ENCODE results near the gene AKR1E2.
"Not testable (repeated sequence)": the region's sequence is repeated elsewhere in the genome, so short reads cannot be mapped to it uniquely, and the experiment has no call there.

AKR1E2 gene

GRCh38 chr10:4802711-4803487 lies 23.1 kb upstream of the AKR1E2 start:
- Mint-ChIP-seq H3K9me3 (no peaks in the 10 kb centered on the region), H3K36me3 (ENCODE audit: insufficient read depth) (peaks cover 2% of the 10 kb centered on the region), H3K27me3 (peaks cover 30 to 36% of the 10 kb centered on the region in 2 donors), H3K4me3 (no peak overlapping the region), H3K27ac (no peak overlapping the region), H3K4me1 (ENCODE audit: low read depth in 2 of 2) (no peaks in the 10 kb centered on the region)
- DNase-seq (no peak), ATAC-seq (replicated peaks) (no peak)

GRCh38 chr10:4803822-4804221 lies 22.2 kb upstream of the AKR1E2 start:
- no peak overlapping the region for H3K4me3 Mint-ChIP-seq
- DNase-seq = no peak
- H3K4me1 Mint-ChIP-seq (ENCODE audit: low read depth in 2 of 2) = no peaks in the 10 kb centered on the region
- peaks cover 27 to 28% of the 10 kb centered on the region in 2 donors for H3K27me3 Mint-ChIP-seq
- peaks cover 2% of the 10 kb centered on the region for H3K36me3 Mint-ChIP-seq (ENCODE audit: insufficient read depth)
- H3K27ac Mint-ChIP-seq = no peak overlapping the region
- H3K9me3 Mint-ChIP-seq = no peaks in the 10 kb centered on the region
- ATAC-seq (replicated peaks) = no peak

- no peak overlapping the region for H3K4me3 Mint-ChIP-seq
- no peaks in the 10 kb centered on the region for H3K4me1 Mint-ChIP-seq (ENCODE audit: low read depth in 2 of 2)
- H3K27ac Mint-ChIP-seq = no peak overlapping the region
- DNase-seq = no peak
- peaks cover 26 to 32% of the 10 kb centered on the region in 2 donors for H3K27me3 Mint-ChIP-seq
- peaks cover 2% of the 10 kb centered on the region for H3K36me3 Mint-ChIP-seq (ENCODE audit: insufficient read depth)
- H3K9me3 Mint-ChIP-seq = no peaks in the 10 kb centered on the region
- no peak for ATAC-seq (replicated peaks)
Measured at GRCh38 chr10:4804465-4804864, 21.5 kb upstream of the AKR1E2 start.

GRCh38 chr10:4806534-4806933 lies 19.5 kb upstream of the AKR1E2 start:
- Mint-ChIP-seq H3K36me3 (ENCODE audit: insufficient read depth) (peaks cover 2% of the 10 kb centered on the region), H3K27ac (no peak overlapping the region), H3K27me3 (peaks cover 27 to 35% of the 10 kb centered on the region in 2 donors), H3K4me1 (ENCODE audit: low read depth in 2 of 2) (no peaks in the 10 kb centered on the region), H3K9me3 (no peaks in the 10 kb centered on the region), H3K4me3 (no peak overlapping the region)
- DNase-seq (no peak), ATAC-seq (replicated peaks) (no peak)

GRCh38 chr10:4807761-4808507 lies 18.1 kb upstream of the AKR1E2 start:
- Mint-ChIP-seq H3K4me3 (no peak overlapping the region), H3K27ac (no peak overlapping the region), H3K36me3 (ENCODE audit: insufficient read depth) (peaks cover 2% of the 10 kb centered on the region), H3K9me3 (no peaks in the 10 kb centered on the region), H3K27me3 (peaks cover 35 to 48% of the 10 kb centered on the region in 2 donors), H3K4me1 (ENCODE audit: low read depth in 2 of 2) (no peaks in the 10 kb centered on the region)
- DNase-seq = no peak
- ATAC-seq (replicated peaks) = no peak

GRCh38 chr10:4809156-4809555 lies 16.9 kb upstream of the AKR1E2 start:
- Mint-ChIP-seq H3K36me3 (ENCODE audit: insufficient read depth) (peaks cover 2% of the 10 kb centered on the region), H3K9me3 (no peaks in the 10 kb centered on the region), H3K27me3 (peaks cover 35 to 51% of the 10 kb centered on the region in 2 donors), H3K4me3 (no peak overlapping the region), H3K27ac (no peak overlapping the region), H3K4me1 (ENCODE audit: low read depth in 2 of 2) (no peaks in the 10 kb centered on the region)
- DNase-seq = no peak
- no peak for ATAC-seq (replicated peaks)

GRCh38 chr10:4810092-4810491 lies 15.9 kb upstream of the AKR1E2 start:
- peaks cover 2% of the 10 kb centered on the region for H3K36me3 Mint-ChIP-seq (ENCODE audit: insufficient read depth)
- no peak overlapping the region for H3K27ac Mint-ChIP-seq
- peaks cover 35 to 51% of the 10 kb centered on the region in 2 donors for H3K27me3 Mint-ChIP-seq
- H3K4me1 Mint-ChIP-seq (ENCODE audit: low read depth in 2 of 2) = no peaks in the 10 kb centered on the region
- no peak for ATAC-seq (replicated peaks)
- H3K9me3 Mint-ChIP-seq = no peaks in the 10 kb centered on the region
- no peak for DNase-seq
- H3K4me3 Mint-ChIP-seq = no peak overlapping the region

GRCh38 chr10:4812046-4812445 lies 14.0 kb upstream of the AKR1E2 start:
- no peaks in the 10 kb centered on the region for H3K4me1 Mint-ChIP-seq (ENCODE audit: low read depth in 2 of 2)
- no peaks in the 10 kb centered on the region for H3K9me3 Mint-ChIP-seq
- DNase-seq (no peak), ATAC-seq (replicated peaks) (no peak)
- H3K27me3 Mint-ChIP-seq = peaks cover 29 to 46% of the 10 kb centered on the region in 2 donors
- peaks cover 2% of the 10 kb centered on the region for H3K36me3 Mint-ChIP-seq (ENCODE audit: insufficient read depth)
- no peak overlapping the region for H3K4me3 Mint-ChIP-seq
- H3K27ac Mint-ChIP-seq = no peak overlapping the region

GRCh38 chr10:4813023-4813422 lies 13.0 kb upstream of the AKR1E2 start:
- no peaks in the 10 kb centered on the region for H3K9me3 Mint-ChIP-seq
- peaks cover 28 to 50% of the 10 kb centered on the region in 2 donors for H3K27me3 Mint-ChIP-seq

GRCh38 chr10:4813496-4813895 lies 12.5 kb upstream of the AKR1E2 start:
- Mint-ChIP-seq H3K9me3 (no peaks in the 10 kb centered on the region), H3K27ac (no peak overlapping the region), H3K36me3 (ENCODE audit: insufficient read depth) (no peaks in the 10 kb centered on the region), H3K27me3 (peaks cover 23 to 54% of the 10 kb centered on the region in 2 donors), H3K4me1 (ENCODE audit: low read depth in 2 of 2) (no peaks in the 10 kb centered on the region), H3K4me3 (no peak overlapping the region)
- no peak for DNase-seq
- no peak for ATAC-seq (replicated peaks)

More at GRCh38 chr10:4813023-4813422, 13.0 kb upstream of the AKR1E2 start:
- no peaks in the 10 kb centered on the region for H3K4me1 Mint-ChIP-seq (ENCODE audit: low read depth in 2 of 2)
- no peak overlapping the region for H3K4me3 Mint-ChIP-seq
- ATAC-seq (replicated peaks) (no peak), DNase-seq (no peak)
- no peak overlapping the region for H3K27ac Mint-ChIP-seq
- H3K36me3 Mint-ChIP-seq (ENCODE audit: insufficient read depth) = no peaks in the 10 kb centered on the region

GRCh38 chr10:4815646-4816180 lies 10.3 kb upstream of the AKR1E2 start:
- peaks cover 28 to 54% of the 10 kb centered on the region in 2 donors for H3K27me3 Mint-ChIP-seq
- not testable (repeated sequence) for H3K4me1 Mint-ChIP-seq (ENCODE audit: low read depth in 2 of 2); H3K9me3 Mint-ChIP-seq; H3K27ac Mint-ChIP-seq; DNase-seq; ATAC-seq (replicated peaks); H3K4me3 Mint-ChIP-seq; H3K36me3 Mint-ChIP-seq (ENCODE audit: insufficient read depth)

- H3K9me3 Mint-ChIP-seq = no peaks in the 10 kb centered on the region
- H3K27ac Mint-ChIP-seq = no peak overlapping the region
- DNase-seq (no peak), ATAC-seq (replicated peaks) (no peak)
- H3K4me1 Mint-ChIP-seq (ENCODE audit: low read depth in 2 of 2) = no peaks in the 10 kb centered on the region
- no peaks in the 10 kb centered on the region for H3K36me3 Mint-ChIP-seq (ENCODE audit: insufficient read depth)
- H3K27me3 Mint-ChIP-seq = peaks cover 30 to 54% of the 10 kb centered on the region in 2 donors
- no peak overlapping the region for H3K4me3 Mint-ChIP-seq
Measured at GRCh38 chr10:4816966-4817365, 9.0 kb upstream of the AKR1E2 start.

GRCh38 chr10:4819067-4819466 lies 6.9 kb upstream of the AKR1E2 start:
- Mint-ChIP-seq H3K4me1 (ENCODE audit: low read depth in 2 of 2) (no peaks in the 10 kb centered on the region), H3K36me3 (ENCODE audit: insufficient read depth) (no peaks in the 10 kb centered on the region), H3K4me3 (no peak overlapping the region), H3K27ac (no peak overlapping the region), H3K9me3 (no peaks in the 10 kb centered on the region), H3K27me3 (peaks cover 43 to 57% of the 10 kb centered on the region in 2 donors)
- no peak for ATAC-seq (replicated peaks)
- DNase-seq = no peak

GRCh38 chr10:4819707-4820106 lies 6.3 kb upstream of the AKR1E2 start:
- no peak for ATAC-seq (replicated peaks)

More at GRCh38 chr10:4819707-4820106, 6.3 kb upstream of the AKR1E2 start:
- Mint-ChIP-seq H3K27me3 (peaks cover 49 to 64% of the 10 kb centered on the region in 2 donors), H3K27ac (no peak overlapping the region), H3K9me3 (no peaks in the 10 kb centered on the region), H3K4me1 (ENCODE audit: low read depth in 2 of 2) (no peaks in the 10 kb centered on the region), H3K36me3 (ENCODE audit: insufficient read depth) (no peaks in the 10 kb centered on the region), H3K4me3 (no peak overlapping the region)
- DNase-seq = no peak
